ENCODE results near the gene SLCO4A1. TPM values are rescaled to one million over a fixed set of nuclear protein-coding genes. Genes with fewer than 3 reads are reported as not detected.

Gene SLCO4A1
- total RNA-seq, 4 donors from 2014 or later: 77.9 to 107 (median 81.5) TPM

DNA sequence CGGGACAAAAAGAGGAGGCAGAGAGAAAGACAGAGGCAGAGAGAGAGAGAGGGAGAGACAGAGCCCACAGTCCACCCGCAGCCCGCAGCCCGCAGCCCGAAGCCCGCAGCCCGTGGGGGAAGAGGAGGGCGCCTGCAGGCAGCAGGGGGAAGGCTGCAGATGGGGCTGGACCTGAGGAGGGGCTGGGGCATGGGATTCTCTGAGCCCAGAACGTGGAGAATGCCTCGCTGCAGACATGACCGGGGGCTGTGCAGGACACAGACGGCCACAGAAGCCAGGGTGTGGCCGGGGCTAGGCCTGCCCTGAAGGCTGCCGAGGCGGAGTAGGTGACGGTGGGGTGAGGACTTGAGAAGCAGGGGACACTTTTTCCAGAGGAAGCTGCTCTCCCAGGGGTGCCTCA lies 6.5 kb upstream of the SLCO4A1 start:
- 71% methylated on average over 16 of the region's 16 CpGs for WGBS, 2 donors
- no peak for DNase-seq (ENCODE audit: low spot score in 2 of 2)
- H3K4me3 ChIP-seq (ENCODE audit: low read depth, poor library complexity, severe bottlenecking): no peak overlapping the region
- TF ChIP-seq POLR2A (IDR thresholded peaks at IDR 0.05): no peak
- TF ChIP-seq, protein P1, sequence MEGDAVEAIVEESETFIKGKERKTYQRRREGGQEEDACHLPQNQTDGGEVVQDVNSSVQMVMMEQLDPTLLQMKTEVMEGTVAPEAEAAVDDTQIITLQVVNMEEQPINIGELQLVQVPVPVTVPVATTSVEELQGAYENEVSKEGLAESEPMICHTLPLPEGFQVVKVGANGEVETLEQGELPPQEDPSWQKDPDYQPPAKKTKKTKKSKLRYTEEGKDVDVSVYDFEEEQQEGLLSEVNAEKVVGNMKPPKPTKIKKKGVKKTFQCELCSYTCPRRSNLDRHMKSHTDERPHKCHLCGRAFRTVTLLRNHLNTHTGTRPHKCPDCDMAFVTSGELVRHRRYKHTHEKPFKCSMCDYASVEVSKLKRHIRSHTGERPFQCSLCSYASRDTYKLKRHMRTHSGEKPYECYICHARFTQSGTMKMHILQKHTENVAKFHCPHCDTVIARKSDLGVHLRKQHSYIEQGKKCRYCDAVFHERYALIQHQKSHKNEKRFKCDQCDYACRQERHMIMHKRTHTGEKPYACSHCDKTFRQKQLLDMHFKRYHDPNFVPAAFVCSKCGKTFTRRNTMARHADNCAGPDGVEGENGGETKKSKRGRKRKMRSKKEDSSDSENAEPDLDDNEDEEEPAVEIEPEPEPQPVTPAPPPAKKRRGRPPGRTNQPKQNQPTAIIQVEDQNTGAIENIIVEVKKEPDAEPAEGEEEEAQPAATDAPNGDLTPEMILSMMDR (IDR thresholded peaks at IDR 0.05): no peak
- intact Hi-C loops (cut with DNase I; ENCODE audit: low total_unique reads): no loop called here

DNA sequence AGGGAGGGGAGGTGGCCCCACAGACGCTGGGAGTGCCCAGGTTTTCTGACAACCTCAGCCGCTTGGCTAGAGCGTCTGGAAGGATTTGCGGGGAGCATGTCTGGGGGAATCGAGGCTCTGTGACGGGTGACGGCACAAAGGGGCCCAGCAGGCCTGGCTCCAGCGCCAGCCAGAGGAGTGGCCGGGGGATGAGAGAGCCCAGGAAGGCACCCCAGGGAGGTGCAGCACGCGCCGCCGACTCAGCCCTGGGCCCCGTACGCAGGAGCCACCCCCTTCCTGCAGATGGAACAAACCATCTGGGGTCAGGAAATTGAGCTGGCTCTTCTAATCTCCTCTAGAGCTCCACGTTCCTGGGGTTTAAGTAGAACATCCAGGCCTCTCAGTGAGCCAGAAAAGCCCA lies 5.9 kb upstream of the SLCO4A1 start:
- TF ChIP-seq POLR2A (IDR thresholded peaks at IDR 0.05): no peak
- TF ChIP-seq, protein P1 (IDR thresholded peaks at IDR 0.05): no peak
- H3K4me3 ChIP-seq (ENCODE audit: low read depth, poor library complexity, severe bottlenecking): no peak overlapping the region
- DNase-seq (ENCODE audit: low spot score in 2 of 2): no peak
- 48 to 52% methylated on average over 16 of the region's 16 CpGs for WGBS, 2 donors
- intact Hi-C loops (cut with DNase I; ENCODE audit: low total_unique reads): no loop called here

DNA sequence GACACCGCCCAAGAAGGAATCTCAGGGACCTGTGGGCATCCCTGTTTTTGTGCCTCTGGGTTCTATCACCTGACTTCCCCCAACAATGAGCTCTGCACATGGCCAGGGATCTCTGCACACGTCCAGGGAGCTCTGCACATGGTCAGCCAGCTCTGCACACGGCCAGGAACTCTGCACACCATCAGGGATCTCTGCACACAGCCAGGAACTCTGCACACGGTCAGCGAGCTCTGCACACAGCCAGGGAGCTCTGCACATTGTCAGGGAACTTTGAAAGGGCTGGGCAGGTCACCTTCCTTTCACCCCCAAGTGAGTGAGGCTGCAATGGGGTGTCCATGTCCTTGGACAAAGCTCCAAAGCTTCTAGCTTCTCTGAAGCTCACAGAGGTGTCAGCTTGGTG lies 5.2 kb upstream of the SLCO4A1 start:
- WGBS, 2 donors: 84 to 85% methylated on average over 5 of the region's 5 CpGs

DNA sequence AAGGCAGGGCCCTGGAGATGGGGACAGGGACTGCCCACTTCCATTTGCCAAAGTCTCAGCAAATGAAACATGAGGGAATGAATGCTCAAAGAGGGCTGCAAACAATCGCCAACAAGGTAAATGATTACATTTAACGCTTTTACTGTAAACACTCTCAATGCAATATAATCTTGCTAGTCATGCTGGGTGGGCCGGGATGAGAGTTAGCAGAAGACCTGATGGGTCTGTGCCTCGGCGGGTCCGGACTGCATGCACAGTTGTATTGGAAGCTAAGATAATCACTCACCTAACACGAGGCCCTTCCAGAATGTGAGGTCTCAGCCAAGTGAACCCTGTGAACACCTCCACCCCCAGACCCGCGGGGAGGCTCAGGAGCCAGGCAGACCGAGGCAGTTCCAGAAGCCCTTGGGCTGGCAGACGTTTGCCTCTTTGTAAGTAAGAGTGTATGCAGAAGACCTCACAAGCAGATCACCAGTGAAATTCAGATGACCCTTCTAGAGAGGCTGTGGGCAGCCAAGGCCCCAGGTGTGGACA lies 4.7 kb upstream of the SLCO4A1 start:
- intact Hi-C loops (cut with DNase I; ENCODE audit: low total_unique reads): no loop called here
- H3K4me3 ChIP-seq (ENCODE audit: low read depth, poor library complexity, severe bottlenecking): no peak overlapping the region
- 80 to 90% methylated on average over 11 of the region's 11 CpGs for WGBS, 2 donors
- no peak for TF ChIP-seq POLR2A (IDR thresholded peaks at IDR 0.05)
- TF ChIP-seq, protein P1 (IDR thresholded peaks at IDR 0.05): no peak
- no peak for DNase-seq (ENCODE audit: low spot score in 2 of 2)

More for the DNA sequence above, 5.2 kb upstream of the SLCO4A1 start:
- intact Hi-C loops (cut with DNase I; ENCODE audit: low total_unique reads): no loop called here
- no peak overlapping the region for H3K4me3 ChIP-seq (ENCODE audit: low read depth, poor library complexity, severe bottlenecking)
- no peak for DNase-seq (ENCODE audit: low spot score in 2 of 2)
- TF ChIP-seq POLR2A (IDR thresholded peaks at IDR 0.05): no peak
- TF ChIP-seq, protein P1 (IDR thresholded peaks at IDR 0.05): no peak

DNA sequence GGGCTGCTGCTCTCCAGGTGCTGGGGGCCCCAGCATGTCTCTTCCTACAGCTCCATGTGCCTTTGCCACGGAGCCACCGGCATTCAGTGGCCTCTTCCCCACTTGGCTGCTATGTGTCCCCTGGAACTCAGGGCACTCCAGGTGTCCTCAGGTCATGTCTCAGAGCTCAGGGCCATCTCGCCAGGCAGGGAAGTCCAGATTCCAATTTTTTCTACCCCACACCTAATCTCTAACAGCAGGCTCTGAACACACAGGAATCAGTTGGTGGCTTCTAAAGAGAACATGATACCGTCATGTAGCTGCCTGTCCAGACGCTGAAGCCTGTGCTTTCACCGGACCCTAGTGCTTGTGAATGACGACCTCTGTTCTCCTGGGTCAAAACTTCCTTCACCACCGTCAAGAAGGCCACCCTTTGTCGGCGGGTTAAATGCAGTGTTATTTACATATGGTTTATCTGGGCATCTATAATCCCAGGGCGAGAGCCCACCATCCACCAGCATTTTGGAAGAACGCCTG lies 4.2 kb upstream of the SLCO4A1 start:
- H3K4me3 ChIP-seq (ENCODE audit: low read depth, poor library complexity, severe bottlenecking): no peak overlapping the region
- no peak for DNase-seq (ENCODE audit: low spot score in 2 of 2)
- TF ChIP-seq, protein P1 (IDR thresholded peaks at IDR 0.05): no peak
- intact Hi-C loops (cut with DNase I; ENCODE audit: low total_unique reads): no loop called here
- WGBS, 2 donors: 79 to 80% methylated on average over 9 to 12 of the region's 12 CpGs
